ENCODE results near the gene CA10. TPM values are rescaled to one million over a fixed set of nuclear protein-coding genes. Genes with fewer than 3 reads are reported as not detected.

Gene CA10
- total RNA-seq, 1 experiment from 2014 or later: 0.46 TPM

DNA sequence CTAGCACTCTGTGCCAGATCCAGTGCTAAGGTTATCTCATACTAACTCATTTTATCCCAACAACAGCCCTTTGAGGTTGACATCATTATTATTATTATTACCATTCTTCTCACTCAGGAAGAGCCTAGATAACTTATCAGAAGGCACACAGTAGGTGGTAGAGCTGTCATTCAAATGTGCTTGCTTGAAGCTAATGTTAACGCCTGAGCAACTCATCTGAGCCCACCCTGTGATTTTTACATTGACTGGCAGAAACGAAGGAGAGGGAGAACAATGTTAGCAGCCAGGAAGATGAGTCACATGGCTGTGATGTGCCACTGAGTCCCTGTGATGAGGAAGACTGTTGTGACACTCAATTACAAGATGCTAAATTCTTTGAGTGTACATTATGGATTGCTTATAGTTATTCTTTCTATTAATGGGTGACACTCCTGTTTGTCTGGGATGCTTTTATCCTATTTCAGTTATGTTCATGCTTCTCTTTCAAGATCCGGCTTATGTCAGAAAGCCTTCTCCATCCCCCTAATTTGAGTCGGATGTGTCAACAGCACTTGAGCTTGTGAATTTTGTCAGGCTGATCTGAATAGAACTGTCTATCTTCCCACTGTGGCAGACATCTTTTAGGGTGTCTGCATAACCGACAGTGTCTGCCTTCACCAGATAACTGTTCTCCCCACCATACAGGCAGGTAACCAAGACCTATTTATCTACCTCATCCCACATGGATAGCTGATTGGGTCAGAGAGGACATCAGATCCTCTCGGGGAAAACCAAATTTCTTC is 426.4 kb downstream of the CA10 start:
- Mint-ChIP-seq H3K9me3 (peaks cover 4 to 7% of the 10 kb centered on the region in 2 experiments; a peak in 4 of 5 replicates), H3K4me3 (no peak overlapping the region), H3K27ac (no peak overlapping the region; a peak in 1 of 7 replicates), H3K4me1 (peaks cover 19 to 26% of the 10 kb centered on the region in 2 experiments), H3K36me3 (ENCODE audit: insufficient read depth in 1 of 3, low read depth in 3 of 3) (peaks cover 0 to 3% (median 2%) of the 10 kb centered on the region in 3 experiments; a peak in 3 of 7 replicates), H3K27me3 (ENCODE audit: low read depth) (no peaks in the 10 kb centered on the region)
- Histone ChIP-seq H4K5ac (ENCODE audit: insufficient read length, low read depth, low read length) (no peak overlapping the region), H4K20me1 (ENCODE audit: control insufficient read depth, insufficient read depth, insufficient read length) (no peaks in the 10 kb centered on the region), H3K79me2 (ENCODE audit: insufficient read depth, low read length) (no peaks in the 10 kb centered on the region), H3K18ac (ENCODE audit: insufficient read length, low read depth, low read length) (no peak overlapping the region), H2BK20ac (ENCODE audit: low read depth, low read length, poor library complexity, severe bottlenecking) (no peak overlapping the region), H3K4ac (ENCODE audit: low read depth, low read length) (no peak overlapping the region), H2BK12ac (ENCODE audit: insufficient read length, low read depth, low read length) (no peak overlapping the region), H3K9me3 (ENCODE audit: control insufficient read depth, low read depth, low read length) (no peaks in the 10 kb centered on the region), H4K91ac (ENCODE audit: insufficient read length, low read depth, low read length) (no peak overlapping the region), H3K79me1 (ENCODE audit: insufficient read depth, low read depth, low read length, poor library complexity, severe bottlenecking) (no peaks in the 10 kb centered on the region), H3K27ac (ENCODE audit: insufficient read length, low read depth, low read length) (no peak overlapping the region), H3K23ac (ENCODE audit: insufficient read length, low read depth, low read length) (no peak overlapping the region), H3T11ph (ENCODE audit: low read length) (no peak overlapping the region), H2BK120ac (ENCODE audit: low read depth, low read length, poor library complexity, severe bottlenecking) (no peak overlapping the region), H2BK5ac (ENCODE audit: insufficient read length, low read length) (no peak overlapping the region), H3K14ac (ENCODE audit: insufficient read depth, low read length) (no peak overlapping the region), H2AK5ac (ENCODE audit: insufficient read length, low read length) (no peak overlapping the region), H2AFZ (ENCODE audit: low read length) (no peak overlapping the region), H3K4me2 (ENCODE audit: insufficient read depth, insufficient read length, low read length) (no peak overlapping the region), H3K27me3 (ENCODE audit: insufficient read depth, low read length) (no peaks in the 10 kb centered on the region), H3K4me1 (ENCODE audit: insufficient read depth, low read length) (0 out of 2 replicates have a peak, but pooled peaks cover 4% of the 10 kb centered on the region), H2BK15ac (ENCODE audit: low read depth, low read length) (no peak overlapping the region), H3K23me2 (ENCODE audit: insufficient read length, low read depth, low read length, poor library complexity, severe bottlenecking) (no peaks in the 10 kb centered on the region), H3K56ac (ENCODE audit: insufficient read length, low read depth, low read length) (no peak overlapping the region), H4K8ac (replicated peaks; ENCODE audit: insufficient read length, low read depth, low read length) (no peak overlapping the region), H3K9ac (ENCODE audit: extremely low read depth, insufficient read length, low read length) (no peak overlapping the region)
- no CpG with 5 or more reads among the region's 6 CpGs for WGBS (ENCODE audit: extremely low coverage, insufficient read length, low lambda C conversion rate)
- no peak for DNase-seq
- TF ChIP-seq, protein P1, sequence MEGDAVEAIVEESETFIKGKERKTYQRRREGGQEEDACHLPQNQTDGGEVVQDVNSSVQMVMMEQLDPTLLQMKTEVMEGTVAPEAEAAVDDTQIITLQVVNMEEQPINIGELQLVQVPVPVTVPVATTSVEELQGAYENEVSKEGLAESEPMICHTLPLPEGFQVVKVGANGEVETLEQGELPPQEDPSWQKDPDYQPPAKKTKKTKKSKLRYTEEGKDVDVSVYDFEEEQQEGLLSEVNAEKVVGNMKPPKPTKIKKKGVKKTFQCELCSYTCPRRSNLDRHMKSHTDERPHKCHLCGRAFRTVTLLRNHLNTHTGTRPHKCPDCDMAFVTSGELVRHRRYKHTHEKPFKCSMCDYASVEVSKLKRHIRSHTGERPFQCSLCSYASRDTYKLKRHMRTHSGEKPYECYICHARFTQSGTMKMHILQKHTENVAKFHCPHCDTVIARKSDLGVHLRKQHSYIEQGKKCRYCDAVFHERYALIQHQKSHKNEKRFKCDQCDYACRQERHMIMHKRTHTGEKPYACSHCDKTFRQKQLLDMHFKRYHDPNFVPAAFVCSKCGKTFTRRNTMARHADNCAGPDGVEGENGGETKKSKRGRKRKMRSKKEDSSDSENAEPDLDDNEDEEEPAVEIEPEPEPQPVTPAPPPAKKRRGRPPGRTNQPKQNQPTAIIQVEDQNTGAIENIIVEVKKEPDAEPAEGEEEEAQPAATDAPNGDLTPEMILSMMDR (conservative IDR thresholded peaks at IDR 0.05): no peak

Measured in H9 (cell line).